ENCODE measurements around the gene CCR3.

Gene CCR3

GRCh38 chr3:46236294-46237054 lies 5.8 kb upstream of the CCR3 start:
- Mint-ChIP-seq H3K4me1 (no peaks in the 10 kb centered on the region), H3K4me3 (no peak overlapping the region), H3K36me3 (ENCODE audit: low read depth) (no peaks in the 10 kb centered on the region), H3K9me3 (no peaks in the 10 kb centered on the region), H3K27ac (no peak overlapping the region), H3K27me3 (ENCODE audit: low read depth) (peaks cover 26% of the 10 kb centered on the region)
- no peak for TF ChIP-seq CTCF (IDR thresholded peaks at IDR 0.05; ENCODE audit: unreplicated experiment in 3 of 3)

GRCh38 chr3:46238386-46238785 lies 3.9 kb upstream of the CCR3 start:
- no peak for TF ChIP-seq CTCF (IDR thresholded peaks at IDR 0.05; ENCODE audit: unreplicated experiment in 3 of 3)
- Mint-ChIP-seq H3K4me3 (no peak overlapping the region), H3K36me3 (ENCODE audit: low read depth) (no peaks in the 10 kb centered on the region), H3K4me1 (no peaks in the 10 kb centered on the region), H3K9me3 (no peaks in the 10 kb centered on the region), H3K27ac (no peak overlapping the region), H3K27me3 (ENCODE audit: low read depth) (peaks cover 23% of the 10 kb centered on the region)

- Mint-ChIP-seq H3K27ac (no peak overlapping the region), H3K4me3 (no peak overlapping the region), H3K4me1 (no peaks in the 10 kb centered on the region), H3K9me3 (no peaks in the 10 kb centered on the region), H3K27me3 (ENCODE audit: low read depth) (peaks cover 22% of the 10 kb centered on the region), H3K36me3 (ENCODE audit: low read depth) (no peaks in the 10 kb centered on the region)
- TF ChIP-seq CTCF (IDR thresholded peaks at IDR 0.05; ENCODE audit: unreplicated experiment in 3 of 3), result no peak
Observed at GRCh38 chr3:46239301-46239938, 2.8 kb upstream of the CCR3 start.

DNA sequence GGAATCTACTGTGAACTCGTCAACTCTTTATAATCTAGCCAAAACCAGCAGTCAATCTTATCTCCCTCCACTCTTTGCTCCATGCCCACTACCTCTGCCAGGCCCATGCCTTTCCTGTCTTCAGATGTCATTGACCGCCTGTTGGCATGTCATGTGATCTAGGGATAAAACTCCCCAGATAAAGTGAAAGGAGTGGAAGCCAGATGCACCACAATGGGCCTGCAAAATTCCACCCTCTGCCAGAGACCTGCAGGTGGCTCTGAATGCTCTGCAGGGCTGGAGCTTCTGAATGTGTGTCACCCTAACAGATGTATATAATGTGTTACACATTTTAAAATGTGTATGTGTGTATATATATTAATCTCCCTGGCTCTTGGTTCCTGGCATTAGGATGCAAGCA lies 2.3 kb upstream of the CCR3 start:
- H3K4me3 Mint-ChIP-seq, result no peak overlapping the region
- peaks cover 17% of the 10 kb centered on the region for H3K27me3 Mint-ChIP-seq (ENCODE audit: low read depth)
- H3K9me3 Mint-ChIP-seq, result no peaks in the 10 kb centered on the region
- no peak overlapping the region for H3K27ac Mint-ChIP-seq
- H3K4me1 Mint-ChIP-seq, result no peaks in the 10 kb centered on the region
- no peak for TF ChIP-seq CTCF (IDR thresholded peaks at IDR 0.05; ENCODE audit: unreplicated experiment in 3 of 3)
- H3K36me3 Mint-ChIP-seq (ENCODE audit: low read depth), result no peaks in the 10 kb centered on the region

GRCh38 chr3:46243560-46243959 lies 1.3 kb downstream of the CCR3 start:
- Mint-ChIP-seq H3K9me3 (no peaks in the 10 kb centered on the region), H3K36me3 (ENCODE audit: low read depth) (no peaks in the 10 kb centered on the region), H3K4me3 (no peak overlapping the region), H3K27ac (no peak overlapping the region), H3K4me1 (no peaks in the 10 kb centered on the region), H3K27me3 (ENCODE audit: low read depth) (peaks cover 12% of the 10 kb centered on the region)
- no peak for TF ChIP-seq CTCF (IDR thresholded peaks at IDR 0.05; ENCODE audit: unreplicated experiment in 3 of 3)

DNA sequence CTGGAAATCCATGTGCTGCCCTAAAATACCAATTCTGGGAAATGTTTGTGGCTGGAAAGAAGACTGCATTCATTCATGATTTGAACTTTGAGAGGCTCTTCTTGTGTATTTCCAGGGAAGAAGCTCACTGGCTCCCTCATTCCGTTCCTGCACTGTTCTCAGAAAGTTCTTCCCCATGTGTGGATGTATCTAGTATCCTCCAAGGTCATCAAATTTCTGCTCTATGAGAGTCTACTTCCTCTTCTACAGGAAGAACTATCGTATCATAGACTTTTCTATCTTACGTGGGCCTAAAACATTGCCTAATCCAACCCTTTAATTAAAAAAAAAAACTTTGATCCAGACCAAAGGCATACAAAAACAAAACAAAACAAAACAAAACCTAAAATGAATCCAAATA lies 2.9 kb downstream of the CCR3 start:
- TF ChIP-seq CTCF (IDR thresholded peaks at IDR 0.05; ENCODE audit: unreplicated experiment in 3 of 3), result no peak
- Mint-ChIP-seq H3K36me3 (ENCODE audit: low read depth) (no peaks in the 10 kb centered on the region), H3K27me3 (ENCODE audit: low read depth) (peaks cover 6% of the 10 kb centered on the region), H3K4me3 (no peak overlapping the region), H3K4me1 (no peaks in the 10 kb centered on the region), H3K9me3 (no peaks in the 10 kb centered on the region), H3K27ac (no peak overlapping the region)

All from nephron (organoid).